Endothelial cell of hepatic sinusoid (primary cell): ENCODE measurements around the gene SLC22A23.

Source experiments
- in situ Hi-C: cut with HindIII; loops from 2 replicates; pipeline ENCODE4 v1.10.0; 2017; ENCODE audit warnings: low sequenced_read_pairs

SLC22A23 gene

GRCh38 chr6:3456898-3457709, at the start of gene SLC22A23:
Gene SLC22A23, minus strand, starts transcription at chr6:3457050. Its CDS starts 491 bp downstream, at chr6:3456559.
- in situ Hi-C loops: no loop called here

- in situ Hi-C loops: no loop called here
Measured at GRCh38 chr6:3506200-3506599, 49.4 kb upstream of the SLC22A23 start.

GRCh38 chr6:3504938-3505805, 48.3 kb upstream of the SLC22A23 start:
- in situ Hi-C loops: loop anchor here (5.0 kb wide), 1 partner anchor 78 kb away; no protein-coding TSS in a partner anchor

GRCh38 chr6:3504354-3504753, 47.5 kb upstream of the SLC22A23 start:
- in situ Hi-C loops: loop anchor here (5.0 kb wide), 1 partner anchor 77 kb away; no protein-coding TSS in a partner anchor

- in situ Hi-C loops: loop anchor here (5.0 kb wide), 1 partner anchor 75 kb away; no protein-coding TSS in a partner anchor
Measured at GRCh38 chr6:3501826-3502500, 45.1 kb upstream of the SLC22A23 start.

GRCh38 chr6:3500262-3501014, 43.6 kb upstream of the SLC22A23 start:
- in situ Hi-C loops: loop anchor here (5.0 kb wide), 1 partner anchor 73 kb away; no protein-coding TSS in a partner anchor

- in situ Hi-C loops: loop anchor here (5.0 kb wide), 1 partner anchor 72 kb away; no protein-coding TSS in a partner anchor
Measured at GRCh38 chr6:3499603-3500002, 42.8 kb upstream of the SLC22A23 start.

- in situ Hi-C loops: no loop called here
Measured at GRCh38 chr6:3496395-3496794, 39.5 kb upstream of the SLC22A23 start.

- in situ Hi-C loops: loop anchor here (5.0 kb wide), 1 partner anchor 38 kb away; no protein-coding TSS in a partner anchor
Measured at GRCh38 chr6:3494391-3495100, 37.7 kb upstream of the SLC22A23 start.

- in situ Hi-C loops: loop anchor here (5.0 kb wide), 1 partner anchor 42 kb away; no protein-coding TSS in a partner anchor
Measured at GRCh38 chr6:3490625-3490980, 33.8 kb upstream of the SLC22A23 start.

GRCh38 chr6:3489961-3490624, 33.2 kb upstream of the SLC22A23 start:
- in situ Hi-C loops: loop anchor here (5.0 kb wide), 1 partner anchor 42 kb away; no protein-coding TSS in a partner anchor

GRCh38 chr6:3489027-3489757, 32.3 kb upstream of the SLC22A23 start:
- in situ Hi-C loops: no loop called here

- in situ Hi-C loops: no loop called here
Measured at GRCh38 chr6:3484946-3485345, 28.1 kb upstream of the SLC22A23 start.

- in situ Hi-C loops: no loop called here
Measured at GRCh38 chr6:3484192-3484591, 27.3 kb upstream of the SLC22A23 start.

GRCh38 chr6:3483675-3484074, 26.8 kb upstream of the SLC22A23 start:
- in situ Hi-C loops: no loop called here

GRCh38 chr6:3482869-3483268, 26.0 kb upstream of the SLC22A23 start:
- in situ Hi-C loops: no loop called here

GRCh38 chr6:3481640-3482039, 24.8 kb upstream of the SLC22A23 start:
- in situ Hi-C loops: no loop called here

GRCh38 chr6:3480009-3480408, 23.2 kb upstream of the SLC22A23 start:
- in situ Hi-C loops: no loop called here
